NCI-H1105 (cell line): ENCODE data around the gene SNCG.
"Not testable (repeated sequence)": the region's sequence is repeated elsewhere in the genome, so short reads cannot be mapped to it uniquely, and the experiment has no call there.

ENCODE experiments used
- DNase-seq: peaks from one replicate; lab custom pipeline; 2025; lab: John Stamatoyannopoulos, UW

SNCG gene

DNA sequence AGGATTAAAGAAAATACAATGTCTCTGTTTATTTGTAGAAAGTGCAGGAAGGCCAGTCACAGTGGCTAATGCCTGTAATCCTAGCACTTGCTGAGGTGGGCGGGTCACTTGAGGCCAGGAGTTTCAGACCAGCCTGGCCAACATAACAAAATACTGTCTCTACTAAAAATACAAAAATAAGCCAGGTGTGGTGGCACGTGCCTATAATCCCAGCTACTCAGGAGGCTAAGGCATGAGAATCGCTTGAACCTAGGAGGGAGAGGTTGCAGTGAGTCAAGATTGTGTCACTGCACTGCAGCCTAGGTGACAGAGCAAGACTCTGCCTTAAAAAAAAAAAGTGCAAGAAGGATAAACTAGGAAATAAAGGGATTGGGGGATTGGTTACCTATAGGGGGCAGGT lies 20.1 kb downstream of the SNCG start:
- DNase-seq: not testable (repeated sequence)

- DNase-seq: no peak
These were observed 21.0 kb downstream of the SNCG start for GRCh38 chr10:86979296-86979818.

- no peak for DNase-seq
These were observed 21.6 kb downstream of the SNCG start for GRCh38 chr10:86979977-86980448.

GRCh38 chr10:86981020-86981419 lies 22.6 kb downstream of the SNCG start:
- not testable (repeated sequence) for DNase-seq

- DNase-seq: no peak
These were observed 23.3 kb downstream of the SNCG start for GRCh38 chr10:86981716-86982115.

GRCh38 chr10:86984498-86984897 lies 26.1 kb downstream of the SNCG start:
- not testable (repeated sequence) for DNase-seq

GRCh38 chr10:86988520-86988919 lies 30.1 kb downstream of the SNCG start:
- no peak for DNase-seq

- not testable (repeated sequence) for DNase-seq
These were observed 33.0 kb downstream of the SNCG start for GRCh38 chr10:86991362-86991761.

- no peak for DNase-seq
These were observed 34.1 kb downstream of the SNCG start for GRCh38 chr10:86992456-86992855.

- DNase-seq: no peak
These were observed 34.5 kb downstream of the SNCG start for GRCh38 chr10:86992929-86993328.

GRCh38 chr10:86999802-87000403 lies 41.5 kb downstream of the SNCG start:
- not testable (repeated sequence) for DNase-seq

DNA sequence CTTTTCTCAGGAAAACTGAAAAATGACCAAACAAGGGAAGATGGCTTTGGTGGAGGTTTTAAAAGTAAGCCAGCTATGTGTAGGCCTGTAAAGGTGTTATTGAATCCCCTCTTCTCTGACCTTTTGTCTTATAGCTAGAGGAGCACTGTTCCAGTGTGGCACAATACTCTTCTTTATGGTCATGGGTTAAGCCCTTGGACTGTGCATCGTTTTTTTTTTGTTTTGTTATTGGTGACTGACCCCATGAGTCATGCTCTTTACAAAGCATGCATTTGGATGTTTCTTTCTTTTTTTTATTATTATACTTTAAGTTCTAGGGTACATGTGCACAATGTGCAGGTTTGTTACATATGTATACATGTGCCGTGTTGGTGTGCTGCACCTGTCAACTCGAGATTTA lies 42.1 kb downstream of the SNCG start:
- DNase-seq: no peak

GRCh38 chr10:87007124-87007523 lies 48.7 kb downstream of the SNCG start:
- not testable (repeated sequence) for DNase-seq

DNA sequence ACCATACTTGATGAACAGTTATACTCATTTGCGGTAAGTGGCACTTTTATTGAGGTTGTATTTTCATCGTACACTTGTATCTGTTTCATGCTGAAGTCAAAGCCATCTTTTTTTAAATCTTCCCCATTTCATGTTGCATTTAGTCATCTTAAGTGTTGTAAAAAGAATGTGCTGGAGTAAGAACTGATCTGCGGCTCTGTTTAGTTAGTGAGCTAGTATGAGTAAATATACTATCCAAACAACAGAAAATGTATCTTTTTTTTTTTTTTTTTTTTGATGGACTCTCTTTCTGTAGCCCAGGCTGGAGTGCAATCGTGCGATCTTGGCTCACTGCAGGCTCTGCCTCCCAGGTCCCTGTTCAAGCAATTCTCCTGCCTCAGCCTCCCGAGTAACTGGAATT lies 49.3 kb downstream of the SNCG start:
- DNase-seq: not testable (repeated sequence)

GRCh38 chr10:87008303-87008702 lies 49.9 kb downstream of the SNCG start:
- not testable (repeated sequence) for DNase-seq

GRCh38 chr10:87009134-87009696 lies 50.8 kb downstream of the SNCG start:
- DNase-seq: not testable (repeated sequence)
